22Rv1 (cell line): Measurements from ENCODE around the gene COX20.

Source experiments
- H3K27ac ChIP-seq: fragments of 450-650 bp; 2 replicates; pipeline ENCODE4 v1.5.1; 2017
- ZFX ChIP-seq: fragments of 450-650 bp; IDR thresholded peaks from 2 replicates; pipeline ENCODE4 v1.6.1; 2017; ENCODE audit warnings: antibody characterized with exemption, borderline replicate concordance
- TF ChIP-seq, protein P1 (sequence below): fragments of 450-650 bp; IDR thresholded peaks from 2 replicates; pipeline ENCODE4 v1.5.1; 2017; ENCODE audit warnings: mild to moderate bottlenecking

The COX20 gene

DNA sequence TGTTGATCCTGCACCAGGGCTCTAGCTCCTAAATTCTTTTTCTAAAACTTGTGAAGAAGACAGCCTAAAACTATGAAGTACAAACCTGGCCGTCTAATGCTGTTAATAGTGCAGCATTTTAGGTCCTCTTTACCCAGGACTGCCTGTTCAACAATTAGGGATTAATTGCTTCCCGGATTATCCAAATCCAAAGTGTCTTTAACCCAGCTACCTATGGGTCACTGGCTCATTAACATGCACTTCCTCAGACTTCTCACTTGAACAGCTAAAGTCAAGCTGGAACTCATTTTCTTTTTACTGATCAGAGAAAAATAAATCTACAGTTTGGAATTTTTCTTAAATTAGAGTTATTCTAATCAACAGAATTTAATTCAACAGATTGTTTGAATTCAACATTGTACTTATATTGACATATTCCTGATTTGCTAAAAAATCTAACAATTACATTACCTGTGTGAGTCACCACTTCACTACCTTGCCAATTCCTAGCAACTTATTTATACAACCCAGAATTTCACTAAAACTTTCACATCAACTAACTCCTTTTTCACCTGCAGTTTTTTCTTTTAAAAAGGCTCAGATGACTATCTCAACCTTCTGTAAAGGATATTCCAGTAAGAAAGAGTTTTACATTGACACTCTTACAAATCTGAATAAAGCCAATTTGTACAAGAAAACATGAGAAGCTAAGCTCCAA is 25.6 kb downstream of the COX20 start:
- TF ChIP-seq ZFX: no peak
- peak overlapping the region; percentile 99 for H3K27ac ChIP-seq

DNA sequence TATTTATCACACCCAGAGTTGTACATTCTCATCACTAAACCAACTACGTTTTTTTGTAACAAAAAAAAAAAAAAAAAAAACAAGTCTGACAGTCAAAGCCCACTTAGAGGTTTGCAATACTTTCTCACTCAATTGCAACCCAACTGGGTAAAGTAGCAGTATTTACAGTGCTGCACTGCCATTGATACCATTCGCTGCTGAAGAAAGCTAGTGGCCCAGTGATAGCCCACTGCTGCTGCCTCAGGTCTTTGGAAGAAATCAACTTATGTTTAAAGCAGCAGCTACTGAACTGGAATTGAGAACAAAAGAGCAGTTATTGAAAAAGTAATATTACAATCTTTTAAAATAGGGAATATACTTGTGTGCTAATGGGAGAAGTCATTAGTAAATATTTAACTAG is 26.2 kb downstream of the COX20 start:
- peak overlapping the region; percentile 99 for H3K27ac ChIP-seq
- TF ChIP-seq, protein P1, sequence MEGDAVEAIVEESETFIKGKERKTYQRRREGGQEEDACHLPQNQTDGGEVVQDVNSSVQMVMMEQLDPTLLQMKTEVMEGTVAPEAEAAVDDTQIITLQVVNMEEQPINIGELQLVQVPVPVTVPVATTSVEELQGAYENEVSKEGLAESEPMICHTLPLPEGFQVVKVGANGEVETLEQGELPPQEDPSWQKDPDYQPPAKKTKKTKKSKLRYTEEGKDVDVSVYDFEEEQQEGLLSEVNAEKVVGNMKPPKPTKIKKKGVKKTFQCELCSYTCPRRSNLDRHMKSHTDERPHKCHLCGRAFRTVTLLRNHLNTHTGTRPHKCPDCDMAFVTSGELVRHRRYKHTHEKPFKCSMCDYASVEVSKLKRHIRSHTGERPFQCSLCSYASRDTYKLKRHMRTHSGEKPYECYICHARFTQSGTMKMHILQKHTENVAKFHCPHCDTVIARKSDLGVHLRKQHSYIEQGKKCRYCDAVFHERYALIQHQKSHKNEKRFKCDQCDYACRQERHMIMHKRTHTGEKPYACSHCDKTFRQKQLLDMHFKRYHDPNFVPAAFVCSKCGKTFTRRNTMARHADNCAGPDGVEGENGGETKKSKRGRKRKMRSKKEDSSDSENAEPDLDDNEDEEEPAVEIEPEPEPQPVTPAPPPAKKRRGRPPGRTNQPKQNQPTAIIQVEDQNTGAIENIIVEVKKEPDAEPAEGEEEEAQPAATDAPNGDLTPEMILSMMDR: no peak
- no peak for TF ChIP-seq ZFX

DNA sequence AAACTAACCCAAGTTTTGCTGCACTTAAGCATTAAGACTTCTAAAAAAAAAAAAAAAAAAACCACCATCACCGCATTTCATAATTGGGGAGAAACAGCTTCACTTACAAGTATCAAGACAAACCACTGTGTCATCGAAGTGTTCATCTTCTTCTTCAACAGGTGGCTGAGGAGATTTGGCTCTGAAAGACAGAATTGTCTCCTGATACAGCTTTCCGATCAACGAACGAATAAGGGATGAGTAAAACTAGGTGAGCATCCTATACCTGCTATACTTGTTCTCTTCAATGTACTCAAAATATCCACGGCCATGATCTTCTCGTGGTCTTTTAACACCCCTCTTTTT is 26.9 kb downstream of the COX20 start:
- peak overlapping the region; percentile 99 for H3K27ac ChIP-seq
- no peak for TF ChIP-seq ZFX
- TF ChIP-seq, protein P1: no peak

DNA sequence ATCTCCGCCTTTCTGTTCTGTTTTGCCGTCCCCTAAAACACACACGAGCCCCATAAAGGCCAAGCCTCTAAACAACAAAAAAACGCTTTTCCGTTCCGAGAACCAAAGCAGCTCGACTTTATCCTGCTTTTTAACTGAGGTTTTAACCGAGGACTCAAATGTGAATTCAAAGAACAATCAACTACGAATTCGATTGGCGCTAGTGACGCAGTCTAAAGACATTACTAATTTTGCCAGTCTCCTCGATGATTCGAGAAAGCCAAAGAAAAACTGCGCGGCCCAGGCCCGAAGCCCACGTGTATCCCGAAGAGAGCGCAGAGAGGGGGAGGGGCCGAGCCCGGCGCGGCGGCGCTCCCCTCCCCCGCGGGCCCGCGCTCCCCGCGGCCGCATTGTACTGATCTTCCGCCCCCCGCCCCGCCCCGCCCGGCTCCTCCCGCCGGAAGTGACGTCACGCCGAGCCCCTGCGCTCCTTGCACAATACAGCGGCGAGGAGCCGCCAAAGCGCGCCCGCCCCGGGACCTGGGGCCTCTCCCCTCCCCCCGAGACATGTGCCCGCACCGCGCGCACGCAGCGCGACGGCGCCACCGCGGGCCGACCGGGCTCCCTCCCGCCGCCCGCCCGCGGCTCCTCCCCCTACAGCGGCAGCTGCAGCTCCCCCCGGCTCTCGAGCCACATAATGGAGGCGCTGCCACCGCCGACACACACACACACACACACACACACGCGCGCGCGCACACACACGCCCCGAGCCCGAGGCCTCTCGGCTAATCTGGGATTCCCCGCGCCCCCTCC is 27.4 kb downstream of the COX20 start:
- H3K27ac ChIP-seq: peak overlapping the region; percentile 99
- no peak for TF ChIP-seq ZFX
- TF ChIP-seq, protein P1: no peak

DNA sequence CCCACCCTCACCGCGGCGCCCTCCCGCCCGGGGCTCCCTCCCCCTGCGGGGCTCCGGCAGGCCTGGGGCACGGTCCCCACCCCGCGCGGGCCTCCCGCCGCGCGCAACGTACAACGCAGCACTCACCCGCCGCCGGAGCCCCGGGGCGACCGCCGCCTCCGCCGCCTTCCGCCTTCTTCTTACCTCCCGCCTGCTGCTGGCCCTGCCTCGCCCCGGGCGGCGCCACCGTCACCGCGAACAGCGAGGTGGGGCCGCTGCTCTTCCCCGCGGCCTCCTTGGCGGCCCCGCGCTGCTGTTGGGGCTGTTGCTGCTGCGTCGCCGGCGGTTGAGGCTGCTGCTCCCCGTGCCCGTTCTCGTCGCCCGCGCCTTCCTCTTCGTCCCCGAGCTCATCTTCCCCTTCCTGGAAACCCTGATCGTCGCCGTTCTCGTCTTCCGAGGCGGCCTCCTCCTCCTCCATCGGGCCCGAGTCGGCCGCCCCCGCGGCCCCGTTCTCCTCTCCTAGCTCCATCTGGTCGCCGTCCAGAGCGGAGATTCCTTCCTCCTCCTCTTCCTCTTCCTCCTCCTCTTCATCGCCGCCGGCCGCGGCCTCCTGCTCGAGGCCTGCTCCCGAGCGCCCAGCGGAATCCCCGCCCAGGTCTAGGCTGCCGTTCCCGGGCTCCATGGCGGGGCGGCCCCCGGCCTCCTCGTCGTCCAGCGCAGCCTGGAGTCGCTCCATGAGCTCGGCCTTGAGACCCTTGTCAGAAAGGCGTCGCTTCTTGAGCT is 28.2 kb downstream of the COX20 start:
- H3K27ac ChIP-seq: peak overlapping the region; percentile 99
- TF ChIP-seq, protein P1: no peak
- no peak for TF ChIP-seq ZFX

DNA sequence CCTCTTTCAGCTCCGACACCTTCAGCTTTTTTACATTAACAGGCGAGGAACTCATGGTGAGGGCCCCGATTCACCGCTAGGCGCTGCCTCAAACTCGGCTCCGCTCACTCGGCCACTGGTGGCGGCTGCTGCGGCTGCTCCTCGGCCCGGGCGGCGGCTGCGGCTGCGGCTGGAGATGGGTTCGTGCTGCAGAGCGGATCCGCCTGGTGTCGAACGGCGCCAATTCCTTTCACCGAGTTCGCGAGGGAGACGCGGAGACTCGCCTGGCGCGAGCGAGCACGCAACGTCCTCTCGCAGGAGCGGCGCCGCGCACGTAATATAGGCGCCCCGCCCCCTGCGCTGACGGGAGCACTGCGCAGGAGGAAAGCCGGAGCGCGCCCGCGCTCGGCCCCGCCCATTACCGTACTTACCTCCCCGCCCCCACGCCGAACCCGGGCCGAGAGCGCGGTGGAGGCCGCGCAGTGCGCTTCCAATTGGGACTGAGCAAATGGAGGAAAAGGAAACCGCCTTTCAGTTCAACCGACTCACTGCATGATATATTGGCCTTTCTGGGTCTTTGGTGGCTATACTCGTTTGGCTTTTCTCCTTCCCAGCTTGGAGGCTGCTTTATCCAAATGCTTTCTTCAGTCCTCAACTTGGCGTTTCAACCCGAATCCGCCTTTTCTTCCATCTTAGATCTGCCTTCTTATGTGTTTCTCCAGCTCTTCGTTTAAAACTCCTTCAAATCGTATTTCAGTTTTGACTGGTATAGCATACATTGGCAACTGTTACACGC is 29.0 kb downstream of the COX20 start, which contains the start of gene HNRNPU:
Gene HNRNPU (minus strand): TSS at position 291 of the 775 bp plus-strand sequence. CDS start 236 bp downstream, at position 55.
- peak within 1 kb of the TSS; percentile 99 for H3K27ac ChIP-seq
- TF ChIP-seq, protein P1: no peak
- no peak for TF ChIP-seq ZFX

DNA sequence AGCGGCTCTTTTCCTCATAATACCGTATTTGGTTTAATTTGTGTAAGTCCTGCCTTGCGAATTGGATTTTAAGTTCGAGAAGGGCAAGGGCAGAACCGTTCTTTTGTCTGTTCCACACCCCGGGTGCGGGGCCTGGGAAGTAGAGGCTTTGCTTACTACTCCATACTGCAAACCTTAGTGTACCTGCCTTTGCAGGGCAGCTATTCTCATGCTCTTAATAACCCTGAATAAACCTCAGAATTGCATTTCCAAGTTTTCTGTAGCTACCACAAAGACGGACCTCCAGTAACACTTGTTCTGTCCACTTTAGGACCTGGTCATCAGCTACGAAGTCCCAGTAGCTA is 29.5 kb downstream of the COX20 start:
- H3K27ac ChIP-seq: peak overlapping the region; percentile 99
- TF ChIP-seq, protein P1: no peak
- no peak for TF ChIP-seq ZFX
